ENCODE measurements around the gene RARG.
"Not testable (repeated sequence)": the region's sequence is repeated elsewhere in the genome, so short reads cannot be mapped to it uniquely, and the experiment has no call there.

RARG gene

DNA sequence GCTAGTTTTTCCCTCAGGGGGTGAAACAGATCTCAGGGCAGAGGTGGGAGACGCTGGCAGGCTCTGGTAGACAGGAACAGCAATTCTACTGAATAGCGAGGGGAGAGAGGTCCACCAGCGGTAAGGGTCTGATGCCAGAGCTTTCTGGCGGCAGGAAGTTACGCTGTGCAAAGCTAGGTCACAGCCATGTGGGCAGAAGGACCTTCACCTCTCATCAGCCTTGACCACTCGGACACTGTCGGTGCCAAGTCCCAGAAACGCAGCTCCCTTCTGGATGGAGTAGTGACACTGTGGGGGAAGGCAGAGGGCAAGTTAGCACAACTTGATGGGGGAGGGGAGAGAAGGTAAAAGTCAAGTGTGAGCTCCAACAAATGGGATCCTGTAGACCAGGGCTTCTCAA, 61.8 kb downstream of the RARG start:
- ChIA-PET CTCF (interaction anchor here (1.1 to 16.2 kb wide), 4 partner anchors 10 to 105 kb away, joined by 3 to 147 read pairs (median 6); no protein-coding TSS in a partner anchor), POLR2A (interaction anchor here (0.6 to 0.7 kb wide), 3 partner anchors 15 to 285 kb away, joined by 3 to 4 read pairs (median 4); no protein-coding TSS in a partner anchor)
- DNase-seq (ENCODE audit: extremely low spot score) = no peak
- TF ChIP-seq, protein P1, sequence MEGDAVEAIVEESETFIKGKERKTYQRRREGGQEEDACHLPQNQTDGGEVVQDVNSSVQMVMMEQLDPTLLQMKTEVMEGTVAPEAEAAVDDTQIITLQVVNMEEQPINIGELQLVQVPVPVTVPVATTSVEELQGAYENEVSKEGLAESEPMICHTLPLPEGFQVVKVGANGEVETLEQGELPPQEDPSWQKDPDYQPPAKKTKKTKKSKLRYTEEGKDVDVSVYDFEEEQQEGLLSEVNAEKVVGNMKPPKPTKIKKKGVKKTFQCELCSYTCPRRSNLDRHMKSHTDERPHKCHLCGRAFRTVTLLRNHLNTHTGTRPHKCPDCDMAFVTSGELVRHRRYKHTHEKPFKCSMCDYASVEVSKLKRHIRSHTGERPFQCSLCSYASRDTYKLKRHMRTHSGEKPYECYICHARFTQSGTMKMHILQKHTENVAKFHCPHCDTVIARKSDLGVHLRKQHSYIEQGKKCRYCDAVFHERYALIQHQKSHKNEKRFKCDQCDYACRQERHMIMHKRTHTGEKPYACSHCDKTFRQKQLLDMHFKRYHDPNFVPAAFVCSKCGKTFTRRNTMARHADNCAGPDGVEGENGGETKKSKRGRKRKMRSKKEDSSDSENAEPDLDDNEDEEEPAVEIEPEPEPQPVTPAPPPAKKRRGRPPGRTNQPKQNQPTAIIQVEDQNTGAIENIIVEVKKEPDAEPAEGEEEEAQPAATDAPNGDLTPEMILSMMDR (IDR thresholded peaks at IDR 0.05; ENCODE audit: control extremely low read depth, extremely low read depth, low read depth, missing control alignments) = no peak

DNA sequence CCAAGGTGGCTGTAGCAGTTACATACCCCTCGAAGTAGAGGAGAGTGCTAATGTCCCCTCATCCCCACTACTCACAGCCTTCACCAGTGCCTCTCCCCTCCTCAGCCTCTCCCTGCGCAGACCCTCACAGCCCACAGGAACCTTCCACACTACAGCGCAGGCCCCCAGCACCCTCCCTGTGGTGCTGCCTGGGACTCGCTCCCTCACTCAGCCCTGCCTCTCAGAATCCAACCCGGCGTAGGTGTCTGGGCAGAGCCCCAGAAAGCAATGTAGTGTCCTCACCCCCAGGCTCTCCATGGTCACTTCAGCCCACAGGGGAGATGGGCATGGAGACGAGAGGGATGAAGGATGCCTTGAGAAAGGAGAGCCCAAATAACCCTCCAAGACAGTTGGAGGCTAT, 62.4 kb downstream of the RARG start:
- DNase-seq (ENCODE audit: extremely low spot score) = no peak
- CTCF ChIA-PET = interaction anchor here (2.5 to 16.2 kb wide), 2 partner anchors 9 to 104 kb away, joined by 6 to 147 read pairs; no protein-coding TSS in a partner anchor
- POLR2A ChIA-PET = no interaction called here
- TF ChIP-seq, protein P1 (IDR thresholded peaks at IDR 0.05; ENCODE audit: control extremely low read depth, extremely low read depth, low read depth, missing control alignments) = no peak

DNA sequence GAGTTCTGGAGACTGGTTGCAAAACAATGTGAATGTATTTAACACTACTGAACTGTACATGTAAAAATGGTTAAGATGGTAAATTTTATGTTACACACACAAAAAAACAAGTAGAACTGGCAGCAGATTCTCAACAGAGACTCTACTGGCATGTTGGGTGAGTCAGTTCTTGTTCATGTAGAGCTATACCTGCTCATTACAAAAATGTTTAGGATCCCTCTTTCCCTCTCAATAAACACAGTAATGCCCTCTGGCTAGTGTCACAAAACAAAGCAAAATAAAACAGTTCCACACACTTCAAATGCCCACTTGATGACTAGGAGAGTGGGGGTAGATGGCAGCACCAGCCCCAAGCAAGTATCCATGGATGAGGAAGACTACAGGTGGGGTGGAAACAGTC, 65.2 kb downstream of the RARG start:
- POLR2A ChIA-PET = no interaction called here
- CTCF ChIA-PET = interaction anchor here (0.9 kb wide), 1 partner anchor 101 kb away, joined by 4 read pairs; no protein-coding TSS in a partner anchor
- no peak for DNase-seq (ENCODE audit: extremely low spot score)
- TF ChIP-seq, protein P1 (IDR thresholded peaks at IDR 0.05; ENCODE audit: control extremely low read depth, extremely low read depth, low read depth, missing control alignments) = no peak

DNA sequence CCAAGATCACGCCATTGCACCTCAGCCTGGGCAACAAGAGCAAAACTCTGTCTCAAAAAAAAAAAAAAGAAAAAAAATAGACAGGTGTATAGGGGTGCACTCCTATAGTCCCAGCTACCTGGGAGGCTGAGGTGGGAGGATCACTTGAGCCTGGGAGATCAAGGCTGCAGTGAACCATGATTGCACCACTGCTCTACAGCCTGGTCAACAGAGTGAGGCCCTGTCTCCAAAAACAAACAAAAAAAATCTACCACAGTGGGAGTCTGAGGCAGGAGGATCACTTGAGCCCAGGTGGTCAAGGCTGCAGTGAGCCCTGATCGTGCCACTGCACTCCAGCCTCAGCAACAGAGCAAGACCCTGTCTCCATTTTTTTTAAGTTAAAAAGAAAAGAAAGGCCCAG, 69.0 kb downstream of the RARG start:
- CTCF ChIA-PET = interaction anchor here (1.2 to 7.6 kb wide), 5 partner anchors 9 to 199 kb away, joined by 3 to 147 read pairs (median 6); partner anchors contain the start of genes CSAD and ZNF740
- DNase-seq (ENCODE audit: extremely low spot score); POLR2A ChIA-PET: not testable (repeated sequence)

DNA sequence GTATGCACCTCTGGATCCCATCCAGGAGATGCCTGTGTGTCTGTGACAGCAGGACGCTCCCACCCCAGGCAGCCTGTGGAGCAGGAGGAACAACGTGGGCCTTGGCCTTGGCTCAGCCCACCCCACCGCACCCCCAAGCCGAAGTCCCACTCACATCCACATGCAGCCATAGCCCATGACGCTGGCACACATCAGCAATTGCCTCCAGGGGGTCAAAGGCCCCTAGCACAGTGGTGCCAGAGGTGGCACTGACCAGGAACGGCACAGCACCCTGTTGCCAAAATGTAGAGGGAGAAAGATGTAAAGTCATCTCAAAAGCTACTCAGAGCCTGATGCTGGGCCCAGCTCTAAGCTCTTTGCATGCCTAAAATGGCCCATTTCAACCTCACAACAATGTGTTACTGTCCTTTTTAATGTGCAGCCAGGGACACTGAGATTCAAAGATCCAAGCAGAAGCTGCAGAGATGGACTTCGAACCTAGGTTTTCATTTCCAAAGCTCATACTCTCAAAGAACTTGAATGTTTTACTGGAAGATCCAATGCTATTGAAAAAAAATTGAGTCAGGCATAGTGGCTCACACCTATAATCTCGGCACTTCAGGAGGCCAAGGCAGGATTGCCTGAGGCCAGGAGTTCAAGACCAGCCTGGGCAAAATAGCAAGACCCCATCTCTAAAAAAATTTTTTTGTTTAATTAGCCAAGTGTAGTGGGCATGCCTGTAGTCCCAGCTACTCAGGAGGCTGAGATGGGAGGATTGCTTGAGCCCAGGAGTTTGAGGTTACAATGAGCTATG, 70.7 kb downstream of the RARG start:
- DNase-seq (ENCODE audit: extremely low spot score) = no peak
- TF ChIP-seq, protein P1 (IDR thresholded peaks at IDR 0.05; ENCODE audit: control extremely low read depth, extremely low read depth, low read depth, missing control alignments) = no peak
- POLR2A ChIA-PET = no interaction called here
- CTCF ChIA-PET = interaction anchor here (0.7 to 7.6 kb wide), 21 partner anchors 16 to 191 kb away, joined by 3 to 147 read pairs (median 11); partner anchors contain the start of genes AAAS, CSAD, ESPL1 and IGFBP6

DNA sequence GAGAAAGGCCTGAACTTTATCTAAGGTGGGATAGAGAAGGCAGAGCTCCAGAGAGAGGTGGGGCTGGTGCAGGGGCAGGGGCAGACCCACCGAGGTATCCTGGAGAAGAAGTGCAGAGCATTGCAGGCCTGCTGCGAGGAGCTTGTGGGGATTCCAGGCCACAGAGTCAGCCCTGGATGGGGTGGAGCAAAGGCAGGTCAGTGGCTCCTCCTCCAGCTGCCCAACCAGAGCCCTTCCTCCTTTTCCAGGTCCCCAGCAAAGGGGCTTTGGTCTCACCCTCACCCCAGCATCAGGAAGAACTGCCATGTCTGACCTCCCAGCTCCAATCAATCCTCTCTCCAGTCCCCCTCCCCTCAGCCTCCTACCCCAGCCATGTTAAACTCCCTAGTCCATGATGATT, 71.3 kb downstream of the RARG start:
- ChIA-PET CTCF (interaction anchor here (0.7 to 7.6 kb wide), 28 partner anchors 10 to 340 kb away, joined by 3 to 147 read pairs (median 12); partner anchors contain the start of genes AAAS, CSAD, ESPL1 and IGFBP6), POLR2A (no interaction called here)
- no peak for DNase-seq (ENCODE audit: extremely low spot score)
- TF ChIP-seq, protein P1 (IDR thresholded peaks at IDR 0.05; ENCODE audit: control extremely low read depth, extremely low read depth, low read depth, missing control alignments) = no peak

Measured in GM10248 (cell line).